T-cell (primary cell): ENCODE data around the gene MMP28. TPM values are rescaled to one million over a fixed set of nuclear protein-coding genes. Genes with fewer than 3 reads are reported as not detected.

Experiments used
- ATAC-seq, 4 experiments: fragments of 200-7000 bp in 3 of 4; fragments of 150-1000 bp in 1 of 4; cut with Tn5 transposase; replicated peaks in 1 of 4; 1 replicate in 3 of 4; 2 replicates in 1 of 4; pipeline ENCODE4 v1.10.0; 2021; ENCODE audit warnings: moderate library complexity in 3 of 4, mild to moderate bottlenecking in 2 of 4, moderate number of reproducible peaks in 1 of 4
- CTCF ChIA-PET, 2 donors: fragments of 300-600 bp; sonication (Branson Sonifier 250); formaldehyde crosslinking; loops; one replicate each; lab custom pipeline; 2022; ENCODE audit warnings: antibody characterized with exemption in 2 of 2; lab: Charles Lee
- POLR2A ChIA-PET, 2 donors: fragments of 300-600 bp; sonication (Branson Sonifier 250); formaldehyde crosslinking; loops; one replicate each; lab custom pipeline; 2022; ENCODE audit warnings: antibody characterized with exemption in 2 of 2; lab: Charles Lee
- DNase-seq, 35 experiments: peaks; one replicate each; pipeline versions ENCODE4 v3.0.0 to v3.0.0-alpha.2; 2013 to 2023
- H3K27ac ChIP-seq: one replicate; pipeline ENCODE4 v1.5.1; 2013; ENCODE audit warnings: low read length
- H3K27me3 ChIP-seq, 2 experiments: replicated peaks in 1 of 2; 1 replicate in 1 of 2; 2 replicates in 1 of 2; pipeline versions ENCODE4 v1.6.1 to v1.7.0; 2013; ENCODE audit warnings: low read length in 1 of 2, mixed read lengths in 1 of 2; ENCODE audit not compliant: control insufficient read depth in 2 of 2, insufficient read depth in 2 of 2; ENCODE audit errors: extremely low read depth in 1 of 2
- H3K36me3 ChIP-seq, 2 donors: 1 replicate in 1 of 2; 2 replicates in 1 of 2; pipeline versions ENCODE4 v1.6.1 to v1.7.0; 2013; ENCODE audit warnings: low read length in 1 of 2; ENCODE audit not compliant: control insufficient read depth in 2 of 2, insufficient read depth in 1 of 2; ENCODE audit errors: extremely low read depth in 1 of 2
- H3K4me1 ChIP-seq, 2 experiments: 1 replicate in 1 of 2; 2 replicates in 1 of 2; pipeline versions ENCODE4 v1.6.1 to v1.7.0; 2013; ENCODE audit warnings: low read length in 2 of 2, mixed read lengths in 1 of 2; ENCODE audit not compliant: insufficient read depth in 2 of 2, control insufficient read depth in 1 of 2; ENCODE audit errors: extremely low read depth in 1 of 2
- H3K4me3 ChIP-seq, 2 donors: 1 replicate in 1 of 2; 2 replicates in 1 of 2; pipeline versions ENCODE4 v1.5.1 to v1.7.0; 2013; ENCODE audit warnings: mild to moderate bottlenecking in 2 of 2, low read length in 1 of 2, moderate library complexity in 1 of 2; ENCODE audit not compliant: control insufficient read depth in 1 of 2; ENCODE audit errors: extremely low read depth in 1 of 2
- H3K9me3 ChIP-seq: 2 replicates; pipeline ENCODE4 v1.7.0; 2013
- H3K27ac Mint-ChIP-seq, 2 donors: one replicate each; pipeline ENCODE4 v1.8.0; 2020 to 2021; ENCODE audit warnings: mild to moderate bottlenecking in 2 of 2, mixed read lengths in 2 of 2
- H3K27me3 Mint-ChIP-seq, 2 donors: one replicate each; pipeline ENCODE4 v1.8.0; 2021 to 2022; ENCODE audit warnings: mixed read lengths in 2 of 2
- H3K36me3 Mint-ChIP-seq: one replicate; pipeline ENCODE4 v1.8.0; 2021; ENCODE audit warnings: mixed read lengths
- H3K4me1 Mint-ChIP-seq, 3 donors: one replicate each; pipeline ENCODE4 v1.8.0; 2020 to 2022; ENCODE audit warnings: mixed read lengths in 3 of 3, mild to moderate bottlenecking in 1 of 3
- H3K4me3 Mint-ChIP-seq, 3 donors: one replicate each; pipeline ENCODE4 v1.8.0; 2020 to 2022; ENCODE audit warnings: mild to moderate bottlenecking in 3 of 3, mixed read lengths in 3 of 3, moderate library complexity in 3 of 3
- H3K9me3 Mint-ChIP-seq, 3 donors: one replicate each; pipeline ENCODE4 v1.8.0; 2020 to 2022; ENCODE audit warnings: mixed read lengths in 3 of 3
- WGBS: methylation state at CpG from one replicate; pipeline ENCODE4 v1.1.5; 2013; ENCODE audit warnings: missing lambda C conversion rate; ENCODE audit not compliant: insufficient coverage; 5-methylcytosine and 5-hydroxymethylcytosine counted together
- total RNA-seq, 35 experiments: library from RNA in 6 of 35; stranded (reverse) in 6 of 35; fragments of 120-200 nt in 1 of 35; gene quantifications; one replicate each; pipeline versions ENCODE4 v1.2.1 to v1.2.4 and lab custom pipeline; 2013 to 2026

Gene MMP28
- total RNA-seq, 5 donors from 2014 or later (not counting 1 experiment from before 2014, with no cell fraction given), result 3.4 to 11.4 (median 6.9) TPM

DNA sequence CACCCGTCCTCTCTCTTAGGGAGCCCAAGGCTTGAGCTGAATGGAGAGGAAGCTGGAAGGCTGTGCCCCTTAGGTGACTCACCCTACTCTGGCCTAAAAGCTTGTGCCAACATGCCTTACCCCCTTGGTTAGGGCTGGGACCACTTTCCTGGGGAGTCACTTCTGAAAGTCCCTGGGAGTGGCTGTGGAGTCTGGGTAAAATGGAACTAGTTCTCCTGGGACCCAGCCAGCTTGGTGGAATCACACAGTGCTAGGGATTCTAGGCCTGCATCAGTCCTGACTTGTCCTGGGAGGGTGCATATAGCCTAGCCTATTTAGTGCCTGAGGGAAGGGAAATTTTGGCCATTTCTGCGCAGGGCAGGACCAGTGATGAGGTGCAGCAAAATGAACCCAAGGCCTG, 10.5 kb downstream of the MMP28 start:
- Mint-ChIP-seq H3K4me1 (peaks cover 9 to 19% (median 15%) of the 10 kb centered on the region in 3 donors), H3K4me3 (no peak overlapping the region), H3K36me3 (no peaks in the 10 kb centered on the region), H3K27me3 (peaks cover 4 to 7% of the 10 kb centered on the region in 2 donors), H3K27ac (no peak overlapping the region), H3K9me3 (no peaks in the 10 kb centered on the region)
- DNase-seq (no peak), ATAC-seq (no peak)
- H3K4me3 ChIP-seq, result no peak overlapping the region
- no peaks in the 10 kb centered on the region for H3K36me3 ChIP-seq
- no peak overlapping the region for H3K27ac ChIP-seq
- H3K4me1 ChIP-seq, result peaks cover 0 to 5% of the 10 kb centered on the region in 2 experiments
- peaks cover 0 to 22% of the 10 kb centered on the region in 2 experiments for H3K27me3 ChIP-seq
- no peaks in the 10 kb centered on the region for H3K9me3 ChIP-seq
- WGBS, result 100% methylated on average over 1 of the region's 2 CpGs
- CTCF ChIA-PET, result interaction anchor here in 1 of 2 donors (1.0 kb wide), 1 partner anchor 16 kb away, joined by 3 read pairs; no protein-coding TSS in a partner anchor
- POLR2A ChIA-PET, result no interaction called here

DNA sequence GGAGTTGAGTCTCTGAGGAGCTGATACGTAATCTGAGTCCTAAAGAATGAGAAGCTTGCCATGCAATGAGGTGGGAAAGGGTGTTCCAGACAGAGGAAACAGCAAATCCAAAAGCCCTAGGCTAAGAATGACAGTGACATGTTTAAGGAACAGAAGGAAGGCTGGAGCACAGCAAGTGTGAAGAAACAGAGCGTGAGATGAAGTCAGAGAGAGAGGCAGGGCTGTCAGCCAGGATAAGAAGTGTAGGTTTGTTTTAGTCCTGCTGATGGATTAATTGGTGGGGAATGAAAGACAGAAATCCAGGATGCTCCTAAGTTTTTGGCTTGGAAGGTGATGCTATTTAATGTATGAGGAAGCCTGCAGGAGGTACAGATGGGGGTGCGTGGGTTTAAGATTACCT, 14.5 kb downstream of the MMP28 start:
- H3K36me3 ChIP-seq, result no peaks in the 10 kb centered on the region
- Mint-ChIP-seq H3K36me3 (no peaks in the 10 kb centered on the region), H3K27me3 (peaks cover 4 to 10% of the 10 kb centered on the region in 2 donors), H3K9me3 (no peaks in the 10 kb centered on the region), H3K4me1 (no peaks in the 10 kb centered on the region), H3K27ac (no peak overlapping the region), H3K4me3 (no peak overlapping the region)
- H3K27ac ChIP-seq, result no peak overlapping the region
- POLR2A ChIA-PET, result no interaction called here
- peaks cover 0 to 28% of the 10 kb centered on the region in 2 experiments for H3K27me3 ChIP-seq
- H3K4me3 ChIP-seq, result no peak overlapping the region
- no peaks in the 10 kb centered on the region for H3K9me3 ChIP-seq
- WGBS, result 96% methylated on average over 3 of the region's 3 CpGs
- DNase-seq, result no peak
- H3K4me1 ChIP-seq, result no peaks in the 10 kb centered on the region
- no peak for ATAC-seq
- CTCF ChIA-PET, result interaction anchor here in 1 of 2 donors (1.6 kb wide), 1 partner anchor 17 kb away, joined by 5 read pairs; no protein-coding TSS in a partner anchor

DNA sequence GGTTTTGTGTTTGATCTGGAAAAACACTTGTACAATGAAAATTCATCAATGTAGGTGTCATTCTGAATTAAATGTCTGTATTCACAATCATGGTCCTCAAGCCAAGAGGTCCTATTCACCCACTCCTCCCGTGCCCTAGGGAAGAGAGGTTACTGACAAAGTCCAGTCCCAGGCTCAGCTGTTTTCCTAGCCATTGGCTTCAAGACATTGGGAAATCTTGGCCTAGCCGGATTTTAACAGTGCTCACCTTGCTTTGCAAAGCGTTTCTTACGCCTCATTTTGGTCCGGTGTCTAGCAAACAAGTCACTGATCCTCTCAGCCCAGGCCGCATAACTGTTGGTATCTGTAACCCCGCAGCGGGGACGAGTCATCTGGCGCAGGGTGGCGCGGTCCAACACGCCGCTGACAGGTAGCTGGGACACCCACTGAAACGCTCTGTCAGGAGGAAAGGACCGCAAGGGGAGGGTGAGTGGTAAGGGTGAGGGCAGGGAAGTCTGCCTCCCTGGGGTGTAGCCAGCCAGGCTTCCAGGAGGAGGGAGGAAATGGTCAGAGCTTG, 16.7 kb downstream of the MMP28 start:
- Histone ChIP-seq H3K9me3 (no peaks in the 10 kb centered on the region), H3K4me1 (no peaks in the 10 kb centered on the region), H3K4me3 (no peak overlapping the region), H3K27ac (no peak overlapping the region), H3K27me3 (peaks cover 0 to 30% of the 10 kb centered on the region in 2 experiments), H3K36me3 (no peaks in the 10 kb centered on the region)
- H3K4me1 Mint-ChIP-seq, result no peaks in the 10 kb centered on the region
- no peak overlapping the region for H3K27ac Mint-ChIP-seq
- no peak overlapping the region for H3K4me3 Mint-ChIP-seq
- POLR2A ChIA-PET, result no interaction called here
- no peaks in the 10 kb centered on the region for H3K9me3 Mint-ChIP-seq
- peaks cover 4 to 13% of the 10 kb centered on the region in 2 donors for H3K27me3 Mint-ChIP-seq
- ATAC-seq (no peak), DNase-seq (no peak)
- H3K36me3 Mint-ChIP-seq, result no peaks in the 10 kb centered on the region
- CTCF ChIA-PET, result interaction anchor here in 1 of 2 donors (1.0 kb wide), 1 partner anchor 21 kb away, joined by 3 read pairs; no protein-coding TSS in a partner anchor
- WGBS, result 95% methylated on average over 14 of the region's 16 CpGs

- Histone ChIP-seq H3K36me3 (no peaks in the 10 kb centered on the region), H3K27me3 (peaks cover 0 to 34% of the 10 kb centered on the region in 2 experiments), H3K4me1 (no peaks in the 10 kb centered on the region), H3K4me3 (no peak overlapping the region), H3K27ac (no peak overlapping the region), H3K9me3 (no peaks in the 10 kb centered on the region)
- POLR2A ChIA-PET, result no interaction called here
- CTCF ChIA-PET, result no interaction called here
- Mint-ChIP-seq H3K27ac (no peak overlapping the region), H3K27me3 (peaks cover 0 to 15% of the 10 kb centered on the region in 2 donors), H3K4me3 (no peak overlapping the region), H3K4me1 (no peaks in the 10 kb centered on the region), H3K9me3 (no peaks in the 10 kb centered on the region), H3K36me3 (no peaks in the 10 kb centered on the region)
- no peak for DNase-seq
- no peak for ATAC-seq
- 20% methylated on average over 1 of the region's 6 CpGs for WGBS
Measured at GRCh38 chr17:35775583-35775982, 19.9 kb downstream of the MMP28 start.

DNA sequence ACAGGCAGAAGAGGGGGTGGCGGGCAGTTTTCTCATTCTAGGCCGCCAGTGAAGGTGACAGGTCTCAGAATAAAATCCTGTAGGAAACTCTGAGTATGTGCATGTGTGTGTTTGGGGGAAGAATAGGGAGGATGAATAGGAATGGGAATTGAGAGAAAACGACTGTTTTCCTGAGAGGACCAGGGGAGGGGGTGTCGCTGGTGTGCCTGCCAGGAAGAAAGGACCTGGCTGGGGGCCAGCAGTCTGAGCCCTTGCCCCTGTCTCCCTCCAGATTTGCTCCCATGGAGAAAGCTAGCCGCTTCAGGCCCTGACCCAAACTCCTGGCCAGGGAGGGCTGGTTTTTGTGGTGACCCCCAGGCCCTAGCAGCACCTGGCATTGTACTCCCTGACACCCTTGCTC, 20.4 kb downstream of the MMP28 start:
- no peaks in the 10 kb centered on the region for H3K4me1 ChIP-seq
- H3K9me3 ChIP-seq, result no peaks in the 10 kb centered on the region
- H3K27me3 ChIP-seq, result peaks cover 0 to 31% of the 10 kb centered on the region in 2 experiments
- H3K4me1 Mint-ChIP-seq, result no peaks in the 10 kb centered on the region
- H3K27ac ChIP-seq, result no peak overlapping the region
- no peak overlapping the region for H3K4me3 ChIP-seq
- CTCF ChIA-PET, result no interaction called here
- POLR2A ChIA-PET, result no interaction called here
- H3K36me3 ChIP-seq, result no peaks in the 10 kb centered on the region
- ATAC-seq (no peak), DNase-seq (no peak)
- H3K36me3 Mint-ChIP-seq, result no peaks in the 10 kb centered on the region
- peaks cover 0 to 15% of the 10 kb centered on the region in 2 donors for H3K27me3 Mint-ChIP-seq
- no peaks in the 10 kb centered on the region for H3K9me3 Mint-ChIP-seq
- peak overlapping the region in 1 of 2 donors; percentile 36 for H3K27ac Mint-ChIP-seq
- 89% methylated on average over 4 of the region's 5 CpGs for WGBS
- H3K4me3 Mint-ChIP-seq, result no peak overlapping the region

- WGBS, result 43% methylated on average over 1 of the region's 5 CpGs
- no peaks in the 10 kb centered on the region for H3K36me3 Mint-ChIP-seq
- no peaks in the 10 kb centered on the region for H3K36me3 ChIP-seq
- H3K27ac Mint-ChIP-seq, result no peak overlapping the region
- no peak overlapping the region for H3K4me3 Mint-ChIP-seq
- peaks cover 0 to 33% of the 10 kb centered on the region in 2 experiments for H3K27me3 ChIP-seq
- DNase-seq, result no peak
- no peak overlapping the region for H3K4me3 ChIP-seq
- ChIA-PET CTCF (interaction anchor here in 1 of 2 donors (0.6 kb wide), 1 partner anchor 185 kb away, joined by 9 read pairs; no protein-coding TSS in a partner anchor), POLR2A (no interaction called here)
- no peaks in the 10 kb centered on the region for H3K9me3 Mint-ChIP-seq
- H3K4me1 Mint-ChIP-seq, result no peaks in the 10 kb centered on the region
- no peaks in the 10 kb centered on the region for H3K4me1 ChIP-seq
- ATAC-seq, result no peak
- H3K9me3 ChIP-seq, result no peaks in the 10 kb centered on the region
- H3K27ac ChIP-seq, result no peak overlapping the region
- peaks cover 0 to 15% of the 10 kb centered on the region in 2 donors for H3K27me3 Mint-ChIP-seq
Measured at GRCh38 chr17:35774499-35774898, 20.9 kb downstream of the MMP28 start.
